HepG2 (cell line): ENCODE results near the gene DIMT1. TPM values are rescaled to one million over a fixed set of nuclear protein-coding genes. Genes with fewer than 3 reads are reported as not detected.

Source experiments
- ATAC-seq: fragments of 200-7000 bp; cut with Tn5 transposase; 3 replicates; pipeline ENCODE4 v1.9.1; 2020; ENCODE audit warnings: mild to moderate bottlenecking, moderate library complexity
- BruUV-seq: library from RNA; stranded (reverse); fragments of 400-500 nt; replicated peaks from 2 replicates; lab custom pipeline; 2021; lab: Mats Ljungman, UMichigan
- CTCF ChIA-PET: fragments of 300-600 bp; formaldehyde crosslinking; extraction: SDS; loops from one replicate; lab custom pipeline; 2021; ENCODE audit warnings: low total read pairs, inconsistent platforms, low intra/inter-chr PET ratio; lab: Yijun Ruan, JAX
- POLR2A ChIA-PET: fragments of 350-600 bp; sonication (Branson Sonifier 250); formaldehyde crosslinking; loops from one replicate; lab custom pipeline; 2020; ENCODE audit warnings: antibody characterized with exemption, inconsistent platforms; lab: Yijun Ruan, JAX
- DNase-seq: peaks from one replicate; pipeline ENCODE4 v3.0.0-alpha.2; 2015; ENCODE audit warnings: low spot score
- FAIRE-seq: peaks from 3 replicates; lab custom pipeline; 2011; peaks lifted over from hg19 to GRCh38; lab: Jason Lieb, UNC
- H2AFZ ChIP-seq: one replicate; pipeline ENCODE4 v1.6.1; 2011; ENCODE audit warnings: low read length, inconsistent platforms
- H3K27ac ChIP-seq: fragments of 300-600 bp; 3 replicates; pipeline ENCODE4 v1.8.0; 2011; ENCODE audit warnings: mixed run types, mild to moderate bottlenecking, mixed read lengths, low read length, inconsistent platforms; ENCODE audit not compliant: insufficient read depth; ENCODE audit errors: extremely low read length
- H3K27me3 ChIP-seq, 2 experiments: fragments of 200-600 bp in 1 of 2; 2 replicates in 1 of 2; 3 replicates in 1 of 2; pipeline versions ENCODE4 v1.6.0 to v1.8.0; 2011; ENCODE audit warnings: low read length in 2 of 2, mild to moderate bottlenecking in 2 of 2, moderate library complexity in 2 of 2, inconsistent platforms in 1 of 2; ENCODE audit not compliant: insufficient read depth in 2 of 2, control insufficient read depth in 1 of 2
- H3K36me3 ChIP-seq, 2 experiments: fragments of 200-600 bp in 1 of 2; replicated peaks in 1 of 2; 2 replicates in 1 of 2; 3 replicates in 1 of 2; pipeline versions ENCODE4 v1.5.1 to v1.8.0; 2011; ENCODE audit warnings: low read length in 2 of 2, inconsistent platforms in 1 of 2; ENCODE audit not compliant: insufficient read depth in 2 of 2, control insufficient read depth in 1 of 2
- H3K4me1 ChIP-seq: 2 replicates; pipeline ENCODE4 v1.5.1; 2012; ENCODE audit warnings: low read length, inconsistent platforms; ENCODE audit not compliant: insufficient read depth
- H3K4me2 ChIP-seq: 2 replicates; pipeline ENCODE4 v1.6.0; 2011; ENCODE audit warnings: low read depth, low read length, inconsistent platforms
- H3K4me3 ChIP-seq, 3 experiments: fragments of 200-600 bp in 1 of 3; sonication (generic), shearing (Covaris generic) in 1 of 3; replicated peaks in 1 of 3; 2 replicates each; pipeline ENCODE4 v1.5.1; 2011 to 2016; ENCODE audit warnings: low read length in 3 of 3, inconsistent platforms in 2 of 3, low read depth in 2 of 3, mild to moderate bottlenecking in 2 of 3, control low read depth in 1 of 3, mixed read lengths in 1 of 3; ENCODE audit not compliant: insufficient read depth in 1 of 3
- H3K79me2 ChIP-seq: one replicate; pipeline ENCODE4 v1.6.1; 2011; ENCODE audit warnings: low read length, inconsistent platforms; ENCODE audit not compliant: insufficient read depth
- H3K9ac ChIP-seq: 2 replicates; pipeline ENCODE4 v1.6.0; 2011; ENCODE audit warnings: mild to moderate bottlenecking, low read depth, low read length, inconsistent platforms; ENCODE audit not compliant: insufficient read depth
- H3K9me3 ChIP-seq: 2 replicates; pipeline ENCODE4 v1.5.1; 2012; ENCODE audit warnings: mild to moderate bottlenecking, low read length
- H4K20me1 ChIP-seq: 2 replicates; pipeline ENCODE4 v1.6.0; 2011; ENCODE audit warnings: inconsistent platforms, mild to moderate bottlenecking, low read length, moderate library complexity; ENCODE audit not compliant: insufficient read depth
- ESRRA ChIP-seq: sonication (generic); formaldehyde crosslinking; IDR thresholded peaks from 2 replicates; pipeline ENCODE4 v1.5.1; 2020; ENCODE audit warnings: mild to moderate bottlenecking, low read depth, missing genetic modification reagents
- FIP1L1 ChIP-seq: fragments of 200-400 bp; formaldehyde crosslinking; IDR thresholded peaks from 2 replicates; pipeline ENCODE4 v1.6.1; 2018; ENCODE audit warnings: low read depth, mild to moderate bottlenecking, low read length, moderate library complexity, borderline replicate concordance; ENCODE audit not compliant: insufficient read depth
- GABPA ChIP-seq, 2 experiments: IDR thresholded peaks; 2 replicates each; pipeline ENCODE4 v1.6.1; 2011 to 2016; ENCODE audit warnings: low read depth in 2 of 2, low read length in 1 of 2, missing biosample characterization in 1 of 2, missing genetic modification characterization in 1 of 2
- MTA1 ChIP-seq: sonication (generic); formaldehyde crosslinking; IDR thresholded peaks from 2 replicates; pipeline ENCODE4 v1.4.0; 2020; ENCODE audit warnings: missing genetic modification reagents, mild to moderate bottlenecking, borderline replicate concordance
- MXD4 ChIP-seq: IDR thresholded peaks from 2 replicates; pipeline ENCODE4 v1.6.1; 2016; ENCODE audit warnings: mild to moderate bottlenecking, missing biosample characterization, missing genetic modification reagents
- SNRNP70 ChIP-seq: fragments of 200-400 bp; formaldehyde crosslinking; IDR thresholded peaks from 2 replicates; pipeline ENCODE4 v1.6.1; 2017; ENCODE audit warnings: mild to moderate bottlenecking, low read depth, low read length, moderate library complexity
- SP5 ChIP-seq: IDR thresholded peaks from 2 replicates; pipeline ENCODE4 v1.6.1; 2016; ENCODE audit warnings: low read depth, borderline replicate concordance
- SRF ChIP-seq: IDR thresholded peaks from 2 replicates; pipeline ENCODE4 v1.6.1; 2011; ENCODE audit warnings: mild to moderate bottlenecking, low read depth, low read length, moderate library complexity
- SRSF9 ChIP-seq: fragments of 200-400 bp; formaldehyde crosslinking; IDR thresholded peaks from 2 replicates; pipeline ENCODE4 v1.6.1; 2018; ENCODE audit warnings: borderline replicate concordance, mild to moderate bottlenecking, low read depth, low read length; ENCODE audit not compliant: insufficient read depth, poor library complexity, severe bottlenecking
- ZBTB3 ChIP-seq: sonication (generic); formaldehyde crosslinking; IDR thresholded peaks from 2 replicates; pipeline ENCODE4 v1.4.0; 2020; ENCODE audit warnings: low read depth, mild to moderate bottlenecking, moderate library complexity, missing genetic modification reagents, borderline replicate concordance
- ZNF276 ChIP-seq: sonication (generic); formaldehyde crosslinking; IDR thresholded peaks from 2 replicates; pipeline ENCODE4 v1.4.0; 2020; ENCODE audit warnings: mild to moderate bottlenecking, low read depth, missing genetic modification reagents
- ZNF552 ChIP-seq: sonication (generic); formaldehyde crosslinking; IDR thresholded peaks from 2 replicates; pipeline ENCODE4 v1.9.0; 2022; ENCODE audit warnings: missing genetic modification reagents, mild to moderate bottlenecking, borderline replicate concordance
- ZNF576 ChIP-seq: sonication (generic); formaldehyde crosslinking; IDR thresholded peaks from 2 replicates; pipeline ENCODE4 v1.4.0; 2020; ENCODE audit warnings: mild to moderate bottlenecking, missing genetic modification reagents
- ZSCAN31 ChIP-seq: sonication (generic); formaldehyde crosslinking; IDR thresholded peaks from 2 replicates; pipeline ENCODE4 v1.5.0; 2020; ENCODE audit warnings: low read depth, mild to moderate bottlenecking, missing genetic modification reagents
- ZSCAN9 ChIP-seq: IDR thresholded peaks from 2 replicates; pipeline ENCODE4 v1.6.1; 2016; ENCODE audit warnings: borderline replicate concordance
- WGBS: methylation state at CpG from one replicate; pipeline ENCODE4 v1.1.6; 2017; ENCODE audit warnings: low lambda C conversion rate; 5-methylcytosine and 5-hydroxymethylcytosine counted together
- in situ Hi-C: cut with HindIII; loops from 2 replicates; pipeline ENCODE4 v1.10.0; 2017; ENCODE audit warnings: low pct_unique_long_range_greater_than_20kb; ENCODE audit not compliant: extremely low pct_ligation_motif_present
- intact Hi-C: fragments of 100-400 bp; cut with micrococcal nuclease; formaldehyde crosslinking; loops from one replicate; pipeline ENCODE4 v1.10.0; 2022; ENCODE audit not compliant: unreplicated experiment
- polyA plus RNA-seq, 8 experiments: library from polyadenylated mRNA; depleted of rRNA in 3 of 8; stranded (reverse) in 7 of 8; unstranded in 1 of 8; fragments of >200 nt; fragmentation: Illumina TruSeq in 4 of 8; extraction: Trizol in 4 of 8; gene quantifications; 2 replicates each; pipeline versions ENCODE4 v1.2.1 to v1.2.3, GENCODE V29; 2011 to 2016; ENCODE audit warnings: low read depth in 4 of 8, missing spikeins in 1 of 8, mixed read lengths in 1 of 8; ENCODE audit not compliant: insufficient read depth in 1 of 8
- total RNA-seq, 5 experiments: library from RNA; depleted of rRNA; stranded (reverse); fragments of >200 nt; fragmentation: Illumina TruSeq; extraction: Trizol; gene quantifications; 2 replicates each; pipeline ENCODE4 v1.2.3, GENCODE V29; 2016; ENCODE audit warnings: low read depth in 1 of 5

Gene DIMT1
- total and polyA plus RNA-seq, 2 of the 13 experiments (the other 11 are each of a cell fraction or from before 2014, with no cell fraction given): 16.1 to 35.2 TPM

GRCh38 chr5:62386824-62387223, 16.9 kb downstream of the DIMT1 start:
- DNase-seq (no peak), FAIRE-seq (no peak), ATAC-seq (no peak)
- no peak for TF ChIP-seq ZSCAN9 (CRISPR knock-in tag)
- no peak for TF ChIP-seq MTA1 (CRISPR knock-in tag)
- TF ChIP-seq ESRRA (CRISPR knock-in tag): no peak
- no peak for TF ChIP-seq GABPA (IDR thresholded peaks at IDR 0.05; ENCODE audit: low read depth, low read length)
- no peak for TF ChIP-seq GABPA (CRISPR knock-in tag; IDR thresholded peaks at IDR 0.05; ENCODE audit: low read depth)
- no TSS peak for BruUV-seq
- in situ Hi-C loops (no loop called here), intact Hi-C loops (no loop called here)
- Histone ChIP-seq H3K4me3 (no peak overlapping the region), H4K20me1 (no peaks in the 10 kb centered on the region), H3K9ac (no peak overlapping the region), H3K27me3 (no peaks in the 10 kb centered on the region), H3K4me1 (peaks cover 16% of the 10 kb centered on the region), H3K27ac (no peak overlapping the region), H3K79me2 (no peaks in the 10 kb centered on the region), H3K9me3 (no peaks in the 10 kb centered on the region), H3K4me2 (no peak overlapping the region), H3K36me3 (peaks cover 6 to 55% of the 10 kb centered on the region in 2 experiments), H2AFZ (no peak overlapping the region)
- POLR2A ChIA-PET: interaction anchor here (1.3 to 1.8 kb wide), 2 partner anchors 17 to 25 kb away, joined by 4 to 11 read pairs; partner anchors contain the start of genes DIMT1 and IPO11
- CTCF ChIA-PET: no interaction called here

- no peaks in the 10 kb centered on the region for H3K79me2 ChIP-seq
- no peak for ATAC-seq
- ChIA-PET CTCF (no interaction called here), POLR2A (no interaction called here)
- 100% methylated on average over 2 of the region's 2 CpGs for WGBS
- H3K4me3 ChIP-seq: no peak overlapping the region
- H2AFZ ChIP-seq: no peak overlapping the region
- H4K20me1 ChIP-seq: no peaks in the 10 kb centered on the region
- DNase-seq: no peak
- intact Hi-C loops: no loop called here
- H3K27me3 ChIP-seq: no peaks in the 10 kb centered on the region
- peaks cover 5 to 61% of the 10 kb centered on the region in 2 experiments for H3K36me3 ChIP-seq
- no peak for FAIRE-seq
- BruUV-seq: no TSS peak
- no peaks in the 10 kb centered on the region for H3K9me3 ChIP-seq
- in situ Hi-C loops: no loop called here
- H3K4me1 ChIP-seq: peaks cover 16% of the 10 kb centered on the region
- H3K27ac ChIP-seq: no peak overlapping the region
- no peak overlapping the region for H3K9ac ChIP-seq
- no peak overlapping the region for H3K4me2 ChIP-seq
- TF ChIP-seq SRSF9 (no peak), ZSCAN31 (CRISPR knock-in tag) (no peak), SP5 (CRISPR knock-in tag) (no peak), ZNF576 (CRISPR knock-in tag) (no peak), FIP1L1 (no peak), ZBTB3 (CRISPR knock-in tag) (no peak), ZNF552 (CRISPR knock-in tag) (no peak), ZNF276 (CRISPR knock-in tag) (no peak), SRF (no peak), MXD4 (CRISPR knock-in tag) (no peak), SNRNP70 (no peak)
Measured at GRCh38 chr5:62385816-62386400, 17.8 kb downstream of the DIMT1 start.
